Measurements from ENCODE around the gene ZSCAN30.

ZSCAN30 gene

DNA sequence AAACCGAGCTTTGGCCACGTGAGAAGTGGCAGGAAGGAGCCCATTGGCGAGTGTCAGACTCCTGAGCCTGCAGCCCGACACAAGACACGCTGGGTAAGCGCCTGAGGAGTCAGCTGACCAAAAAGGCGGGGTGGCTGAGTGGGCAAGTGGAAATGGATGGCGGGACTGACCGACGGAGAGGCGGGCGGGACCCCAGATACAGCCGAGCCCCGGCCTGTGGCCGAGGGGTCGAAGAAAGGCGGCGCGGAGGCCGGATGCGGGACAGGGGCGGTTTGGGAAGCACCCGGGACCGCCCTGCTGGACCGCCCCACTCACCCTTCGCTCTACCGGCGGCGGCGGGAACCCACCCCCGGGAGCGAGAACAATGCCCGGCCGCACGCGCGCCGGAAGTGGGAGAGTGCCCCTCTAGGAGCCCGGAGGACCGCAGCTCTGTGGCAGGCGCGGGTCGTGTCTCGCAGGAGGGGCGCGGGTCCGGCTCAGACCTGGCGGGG, 22.8 kb downstream of the ZSCAN30 start:
- TF ChIP-seq, protein P1, sequence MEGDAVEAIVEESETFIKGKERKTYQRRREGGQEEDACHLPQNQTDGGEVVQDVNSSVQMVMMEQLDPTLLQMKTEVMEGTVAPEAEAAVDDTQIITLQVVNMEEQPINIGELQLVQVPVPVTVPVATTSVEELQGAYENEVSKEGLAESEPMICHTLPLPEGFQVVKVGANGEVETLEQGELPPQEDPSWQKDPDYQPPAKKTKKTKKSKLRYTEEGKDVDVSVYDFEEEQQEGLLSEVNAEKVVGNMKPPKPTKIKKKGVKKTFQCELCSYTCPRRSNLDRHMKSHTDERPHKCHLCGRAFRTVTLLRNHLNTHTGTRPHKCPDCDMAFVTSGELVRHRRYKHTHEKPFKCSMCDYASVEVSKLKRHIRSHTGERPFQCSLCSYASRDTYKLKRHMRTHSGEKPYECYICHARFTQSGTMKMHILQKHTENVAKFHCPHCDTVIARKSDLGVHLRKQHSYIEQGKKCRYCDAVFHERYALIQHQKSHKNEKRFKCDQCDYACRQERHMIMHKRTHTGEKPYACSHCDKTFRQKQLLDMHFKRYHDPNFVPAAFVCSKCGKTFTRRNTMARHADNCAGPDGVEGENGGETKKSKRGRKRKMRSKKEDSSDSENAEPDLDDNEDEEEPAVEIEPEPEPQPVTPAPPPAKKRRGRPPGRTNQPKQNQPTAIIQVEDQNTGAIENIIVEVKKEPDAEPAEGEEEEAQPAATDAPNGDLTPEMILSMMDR (IDR thresholded peaks at IDR 0.05; ENCODE audit: low read depth, low read length), result no peak
- H3K4me3 ChIP-seq (ENCODE audit: low read depth, low read length), result no peak overlapping the region

DNA sequence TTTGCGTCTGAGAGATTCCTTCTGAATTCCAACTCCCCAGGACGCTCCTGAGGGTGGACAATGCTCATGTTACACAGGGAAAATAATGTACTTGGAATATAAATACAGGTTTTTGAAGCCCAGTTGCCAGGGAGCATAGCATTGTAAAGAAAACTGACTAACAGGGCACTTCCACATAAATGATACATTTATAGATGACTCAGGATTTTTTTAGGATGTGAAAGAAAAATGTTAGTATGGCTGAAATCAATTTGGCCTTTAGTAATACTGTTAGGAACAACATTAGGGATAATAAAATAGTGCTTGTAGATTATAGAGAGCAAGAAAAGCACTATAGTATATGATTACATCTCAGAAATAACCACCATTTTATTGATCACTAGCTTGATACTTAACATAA, 25.6 kb downstream of the ZSCAN30 start:
- no peak overlapping the region for H3K4me3 ChIP-seq (ENCODE audit: low read depth, low read length)
- TF ChIP-seq, protein P1 (IDR thresholded peaks at IDR 0.05; ENCODE audit: low read depth, low read length), result no peak

DNA sequence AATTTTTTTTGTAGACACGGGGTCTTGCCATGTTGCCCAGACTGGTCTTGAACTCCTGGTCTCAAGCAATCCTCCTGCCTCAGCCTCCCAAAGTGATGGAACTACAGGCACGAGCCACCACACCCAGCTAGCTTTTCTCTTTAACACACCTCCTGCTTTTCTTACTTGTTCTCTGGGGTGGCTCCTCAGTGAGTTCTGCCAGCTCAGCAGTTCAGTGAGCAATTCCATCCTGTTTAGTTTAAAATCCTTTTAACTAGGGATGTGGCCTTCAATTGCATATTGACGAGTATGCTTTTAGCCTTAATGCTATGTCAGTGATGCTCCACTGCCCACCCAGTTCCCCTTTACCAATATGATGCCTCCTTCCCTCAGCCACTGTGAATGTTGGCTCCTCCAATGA, 33.1 kb downstream of the ZSCAN30 start:
- TF ChIP-seq, protein P1 (IDR thresholded peaks at IDR 0.05; ENCODE audit: low read depth, low read length), result no peak
- no peak overlapping the region for H3K4me3 ChIP-seq (ENCODE audit: low read depth, low read length)

DNA sequence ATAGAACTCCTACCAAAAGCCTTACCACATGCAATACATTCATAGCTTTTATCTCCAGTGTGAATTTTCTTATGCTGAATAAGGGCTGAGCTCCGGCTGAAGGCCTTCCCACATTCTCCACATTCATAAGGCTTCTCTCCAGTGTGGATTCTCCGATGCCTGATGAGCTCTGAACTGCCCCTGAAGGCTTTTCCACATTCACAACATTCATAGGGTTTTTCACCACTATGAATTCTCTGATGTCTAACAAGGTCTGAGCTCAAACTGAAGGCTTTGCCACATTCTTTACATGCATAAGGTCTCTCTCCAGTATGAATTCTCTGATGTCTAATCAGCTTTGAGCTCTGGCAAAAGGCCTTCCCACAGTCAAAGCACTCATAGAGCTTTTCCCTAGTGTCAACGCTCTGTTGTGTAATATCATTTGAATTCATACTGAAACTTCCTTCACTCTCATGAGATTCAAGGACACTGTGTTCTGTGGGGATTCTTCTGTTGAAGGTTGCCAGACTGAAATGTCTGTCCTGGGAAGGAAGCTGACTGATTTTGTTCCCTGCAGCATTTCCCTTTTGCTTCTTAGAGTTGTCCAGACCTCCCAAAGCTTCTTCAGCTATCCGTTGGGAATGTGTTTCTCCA, 36.3 kb downstream of the ZSCAN30 start:
- TF ChIP-seq, protein P1 (IDR thresholded peaks at IDR 0.05; ENCODE audit: low read depth, low read length), result no peak
- no peak overlapping the region for H3K4me3 ChIP-seq (ENCODE audit: low read depth, low read length)

DNA sequence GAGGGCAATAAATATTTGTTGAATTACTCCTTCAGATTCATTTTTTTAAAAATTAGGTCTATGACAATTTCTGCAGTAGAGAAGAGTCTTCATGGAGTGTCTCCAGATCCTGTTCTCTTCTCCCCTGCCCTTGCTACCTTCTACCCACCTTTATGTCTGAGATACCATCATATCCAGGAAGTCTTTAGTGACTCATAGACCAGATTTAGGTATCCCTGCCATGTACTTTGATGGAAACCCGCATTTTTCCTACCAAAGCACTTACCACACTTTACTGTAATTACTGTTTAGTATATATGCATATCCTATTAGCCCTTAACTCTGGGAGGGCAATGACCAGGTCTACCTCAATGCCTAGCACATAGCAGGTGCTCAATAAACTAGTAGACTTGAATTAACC, 37.6 kb downstream of the ZSCAN30 start:
- H3K4me3 ChIP-seq (ENCODE audit: low read depth, low read length), result no peak overlapping the region
- TF ChIP-seq, protein P1 (IDR thresholded peaks at IDR 0.05; ENCODE audit: low read depth, low read length), result no peak

DNA sequence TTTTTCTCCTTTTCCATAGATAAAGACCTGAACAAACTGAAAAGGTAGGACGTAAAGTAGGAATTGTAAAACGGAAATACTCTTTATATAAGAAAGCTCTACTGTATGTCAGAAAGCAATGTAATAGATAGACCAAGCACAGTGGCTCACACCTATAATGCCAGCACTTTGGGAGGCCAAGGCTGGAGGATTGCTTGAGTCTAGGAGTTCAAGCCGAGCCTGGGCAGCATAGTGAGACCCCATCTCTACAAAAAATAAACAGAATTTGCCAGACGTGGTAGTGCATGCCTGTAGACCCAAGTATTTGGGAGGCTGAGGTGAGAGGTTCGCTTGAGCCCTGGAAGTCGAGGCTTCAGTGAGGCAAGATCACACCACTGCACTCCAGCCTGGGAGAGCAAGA, 41.6 kb downstream of the ZSCAN30 start:
- H3K4me3 ChIP-seq (ENCODE audit: low read depth, low read length), result no peak overlapping the region
- TF ChIP-seq, protein P1 (IDR thresholded peaks at IDR 0.05; ENCODE audit: low read depth, low read length), result no peak

DNA sequence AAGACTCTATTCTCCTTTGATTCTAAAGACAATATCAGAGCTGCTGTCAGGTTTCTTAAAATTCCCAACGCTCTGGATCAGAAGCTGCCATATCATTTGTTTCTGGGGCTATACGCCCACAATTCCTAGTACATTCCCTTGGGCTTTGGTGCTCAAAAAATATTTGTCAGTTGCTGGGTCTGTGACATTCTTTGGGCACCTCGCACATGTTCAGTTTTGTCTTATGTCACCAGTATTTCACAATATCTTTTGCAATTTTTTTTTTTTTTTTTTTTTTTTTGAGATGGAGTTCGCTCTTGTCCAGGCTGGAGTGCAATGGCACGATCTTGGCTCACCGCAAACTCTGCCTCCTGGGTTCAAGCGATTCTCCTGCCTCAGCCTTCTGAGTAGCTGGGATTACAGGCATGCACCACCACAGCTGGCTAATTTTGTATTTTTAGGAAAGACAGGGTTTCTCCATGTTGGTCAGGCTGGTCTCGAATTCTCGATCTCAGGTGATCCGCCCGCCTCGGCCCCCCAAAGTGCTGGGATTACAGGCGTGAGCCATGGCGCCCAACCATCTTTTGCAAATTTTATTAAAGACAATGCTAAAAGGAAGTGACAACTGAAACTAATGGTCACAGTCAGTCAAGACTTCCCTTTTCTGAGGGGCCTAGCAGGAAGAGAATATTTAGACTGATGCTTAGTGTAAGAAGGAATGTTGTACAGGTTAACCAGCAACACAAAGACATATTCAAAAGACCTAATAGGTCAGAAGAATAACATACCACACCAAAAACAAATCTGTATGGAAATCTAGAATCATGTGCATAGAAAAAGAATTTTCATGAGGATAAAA, 42.4 kb downstream of the ZSCAN30 start:
- no peak overlapping the region for H3K4me3 ChIP-seq (ENCODE audit: low read depth, low read length)
- TF ChIP-seq, protein P1 (IDR thresholded peaks at IDR 0.05; ENCODE audit: low read depth, low read length), result no peak
